ENCODE results near the gene MYH3.

- TF ChIP-seq CTCF (IDR thresholded peaks at IDR 0.05) (no peak), POLR2A (IDR thresholded peaks at IDR 0.05) (no peak)
These were observed 33.3 kb downstream of the MYH3 start for GRCh38 chr17:10623737-10624338.

Measured in right lobe of liver (tissue), 4 donors.